HTR-8/SVneo (cell line): ENCODE measurements around the gene GP2.
"Not testable (repeated sequence)": the region's sequence is repeated elsewhere in the genome, so short reads cannot be mapped to it uniquely, and the experiment has no call there.

Experiments used
- DNase-seq: peaks from one replicate; pipeline ENCODE4 v3.0.0; 2011; ENCODE audit warnings: low spot score, mixed read lengths; ENCODE audit not compliant: insufficient read length
- FAIRE-seq: peaks from 2 replicates; lab custom pipeline; 2011; peaks lifted over from hg19 to GRCh38; lab: Jason Lieb, UNC

The GP2 gene

DNA sequence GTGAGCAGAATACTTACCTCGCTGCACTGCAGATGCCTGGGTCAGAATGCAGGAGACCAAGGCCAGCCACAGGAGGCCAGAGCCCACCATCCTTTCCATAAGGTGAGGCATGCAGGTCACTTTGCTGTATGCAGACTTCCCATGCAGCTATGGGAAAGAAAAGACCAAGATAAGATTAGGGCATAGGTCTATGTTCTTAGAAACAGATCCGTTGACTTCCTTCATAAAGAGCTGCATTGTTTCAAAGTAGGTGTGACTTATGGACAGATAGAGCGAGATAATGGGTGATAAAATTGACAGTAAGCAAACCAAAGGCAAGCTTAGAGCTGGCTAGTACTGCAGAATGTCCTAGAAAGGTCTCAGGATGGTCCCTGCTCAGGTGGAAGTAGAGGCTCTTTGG, 992 bp downstream of the GP2 start:
- FAIRE-seq (no peak), DNase-seq (no peak)

DNA sequence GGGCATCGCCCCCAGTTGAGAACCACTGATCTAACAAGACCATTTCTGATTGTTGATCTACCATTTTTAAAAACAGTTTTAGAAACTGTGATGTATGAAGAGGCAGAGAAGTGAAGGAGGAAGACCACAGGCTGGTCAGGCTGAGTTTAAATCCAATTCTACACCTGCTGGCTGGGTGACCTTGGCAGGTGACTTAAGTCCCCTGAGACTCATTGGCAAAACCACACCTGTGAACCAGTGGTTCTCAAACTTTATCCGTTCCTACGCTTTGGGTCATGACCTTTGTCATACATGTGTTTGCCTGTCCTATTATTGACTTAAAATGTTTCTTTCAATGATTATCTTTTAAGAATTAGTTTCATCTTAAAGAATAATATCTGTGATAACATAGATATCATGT, 2.3 kb downstream of the GP2 start:
- DNase-seq (no peak), FAIRE-seq (no peak)

DNA sequence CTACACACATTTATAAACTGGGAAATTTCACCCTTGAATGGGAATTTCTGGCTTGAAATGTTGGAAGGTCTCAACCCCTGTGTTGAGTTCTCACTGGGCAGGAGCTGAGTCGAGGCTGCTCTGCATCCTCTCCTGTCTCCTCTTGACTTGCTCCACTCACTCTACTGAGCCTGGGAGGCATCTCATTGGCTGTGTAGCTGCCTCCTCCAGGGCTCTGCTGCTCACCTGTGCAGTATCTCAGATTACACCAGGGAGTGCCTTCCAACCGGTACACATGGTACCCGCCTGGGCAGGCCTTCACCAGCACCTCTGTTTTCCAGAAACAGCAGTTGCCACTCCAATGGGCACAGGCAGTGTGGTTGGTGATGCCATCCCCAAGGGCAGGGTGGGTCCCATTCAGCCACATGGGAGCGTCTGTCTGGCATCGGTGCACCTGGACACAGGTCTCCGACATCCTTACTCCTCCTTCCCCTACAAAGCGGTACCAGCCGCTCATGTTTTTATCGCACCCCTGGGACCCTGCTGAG, 3.7 kb downstream of the GP2 start:
- DNase-seq (no peak), FAIRE-seq (no peak)

DNA sequence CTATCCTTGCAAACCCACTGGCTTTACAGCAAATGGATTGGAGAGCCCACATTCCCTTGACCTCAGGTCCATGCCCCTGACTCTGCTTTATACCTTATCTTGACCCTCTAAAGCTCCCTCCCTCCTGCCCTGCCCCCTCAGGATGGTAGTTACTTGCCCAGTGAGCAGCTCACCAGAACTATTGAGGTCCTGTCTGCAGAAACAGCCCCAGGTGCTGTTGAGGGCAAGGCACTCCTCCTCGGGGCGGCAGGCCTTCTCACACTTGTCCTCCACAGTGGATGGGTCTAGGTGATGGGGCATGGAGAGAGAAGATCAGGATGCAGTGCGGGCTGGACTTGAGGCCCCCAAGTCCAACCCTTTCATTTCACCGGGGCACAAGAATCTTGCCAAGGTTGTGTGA, 4.6 kb downstream of the GP2 start:
- DNase-seq, result no peak
- FAIRE-seq, result no peak

DNA sequence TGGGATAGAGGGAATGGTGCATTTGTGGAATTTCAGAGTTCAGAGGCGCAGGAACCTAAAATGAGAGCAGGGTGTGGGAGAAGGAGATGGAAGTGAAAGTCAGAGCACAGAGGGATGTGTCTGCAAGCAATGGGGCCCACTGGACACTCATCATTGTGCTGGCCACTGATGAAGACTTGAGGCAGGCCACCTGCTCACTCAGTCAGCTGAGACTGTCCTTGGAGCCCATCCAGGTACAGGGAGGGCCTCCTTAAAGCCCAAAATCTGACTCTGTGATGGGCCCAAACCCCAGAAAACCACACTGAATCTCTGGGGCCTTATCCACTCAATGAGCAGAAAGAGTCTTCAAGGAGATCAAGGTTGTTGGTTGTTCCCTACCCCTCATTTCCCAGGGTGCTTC, 5.6 kb downstream of the GP2 start:
- DNase-seq, result no peak
- no peak for FAIRE-seq

DNA sequence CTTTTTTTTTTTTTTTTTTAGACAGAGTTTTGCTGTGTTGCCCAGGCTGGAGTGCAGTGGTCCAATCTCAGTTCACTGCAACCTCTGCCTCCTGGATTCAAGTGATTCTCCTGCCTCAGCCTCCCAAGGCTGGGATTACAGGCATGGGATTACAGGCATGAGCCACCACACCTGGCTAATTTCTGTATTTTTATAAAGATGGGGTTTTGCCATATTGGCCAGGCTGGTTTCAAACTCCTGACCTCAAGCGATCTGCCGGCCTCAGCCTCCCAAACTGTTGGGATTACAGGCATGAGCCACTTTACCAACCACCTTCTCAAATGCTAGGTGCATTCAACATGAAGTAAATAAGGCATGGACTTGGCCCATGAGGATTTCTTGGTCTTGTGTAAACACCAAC, 6.3 kb downstream of the GP2 start:
- FAIRE-seq, DNase-seq: not testable (repeated sequence)

DNA sequence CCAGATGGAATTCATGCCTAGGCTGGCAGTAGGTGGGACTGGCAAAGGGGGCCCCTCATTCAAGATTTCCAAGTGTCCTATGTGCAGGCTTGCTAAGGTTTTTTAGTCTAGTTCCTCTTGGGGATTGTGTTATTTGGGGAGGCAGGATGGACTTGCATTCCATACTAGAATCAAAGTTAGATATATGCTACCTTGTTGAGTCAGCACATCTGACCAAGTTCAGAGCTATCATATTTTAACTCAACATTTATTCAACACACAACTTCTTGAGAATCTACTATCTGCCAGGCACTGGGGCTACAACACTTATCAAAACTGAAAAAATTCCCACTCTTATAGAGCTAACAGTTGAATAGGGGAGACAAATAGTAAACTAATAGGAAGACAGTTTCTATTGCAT, 6.7 kb downstream of the GP2 start:
- DNase-seq, result no peak
- FAIRE-seq, result no peak

DNA sequence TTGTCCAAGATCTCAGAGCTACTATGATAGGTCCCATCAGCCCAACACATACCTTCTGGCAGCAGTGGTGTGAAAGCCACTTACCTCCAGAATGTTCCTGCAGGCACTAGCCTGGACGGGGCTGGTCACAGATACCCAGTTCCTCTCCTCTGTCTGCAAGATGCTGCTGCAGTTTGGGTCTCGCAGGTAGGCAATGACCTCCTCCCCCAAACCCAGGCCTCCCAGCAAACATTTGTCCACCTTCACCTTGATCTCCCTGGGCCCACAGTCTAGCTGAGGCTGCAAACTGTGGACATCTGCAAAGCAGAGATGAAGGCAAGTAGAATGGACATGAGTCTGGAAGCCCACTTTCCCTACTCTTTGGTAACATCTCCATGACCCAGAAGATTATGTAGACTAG, 7.1 kb downstream of the GP2 start:
- FAIRE-seq, result no peak

DNA sequence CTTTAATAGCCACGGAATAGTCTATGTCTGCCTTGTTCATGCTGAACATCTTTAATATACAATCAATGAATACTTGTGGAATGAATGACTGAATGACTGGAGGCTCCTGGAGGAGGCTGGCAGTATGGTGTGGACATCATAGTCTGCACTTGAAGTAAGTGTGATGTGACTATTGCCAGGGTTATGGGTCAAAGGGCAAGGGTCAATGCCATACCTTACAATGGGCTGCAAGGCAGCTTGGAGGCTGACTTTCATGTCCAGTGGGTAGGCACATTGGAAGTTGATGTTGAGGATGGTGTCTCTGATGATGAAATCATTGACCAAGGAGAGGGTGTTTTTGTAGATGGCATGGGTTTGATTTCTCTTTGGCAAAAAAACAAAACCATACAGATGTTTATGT, 7.9 kb downstream of the GP2 start:
- DNase-seq (no peak), FAIRE-seq (no peak)

More for the DNA sequence above, 7.1 kb downstream of the GP2 start:
- no peak for DNase-seq

DNA sequence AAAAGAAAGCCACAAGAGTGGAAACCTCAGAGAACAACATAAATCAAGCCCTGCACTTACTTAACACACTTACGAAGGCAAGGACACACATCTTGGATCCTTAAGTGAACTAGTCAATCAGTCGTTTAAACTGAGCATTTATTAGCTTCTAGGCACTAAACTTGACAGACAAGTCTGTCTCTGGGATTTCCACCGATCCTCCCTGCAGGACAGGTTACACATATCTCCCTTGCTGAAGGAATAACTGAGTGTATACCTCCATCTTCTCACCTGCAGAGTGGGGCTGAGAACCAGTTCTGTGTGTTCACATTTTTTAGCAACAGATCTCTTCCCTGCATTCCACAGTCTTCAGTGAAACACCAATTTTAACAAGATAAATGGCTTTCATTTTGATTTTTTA, 8.9 kb downstream of the GP2 start:
- DNase-seq (no peak), FAIRE-seq (no peak)

DNA sequence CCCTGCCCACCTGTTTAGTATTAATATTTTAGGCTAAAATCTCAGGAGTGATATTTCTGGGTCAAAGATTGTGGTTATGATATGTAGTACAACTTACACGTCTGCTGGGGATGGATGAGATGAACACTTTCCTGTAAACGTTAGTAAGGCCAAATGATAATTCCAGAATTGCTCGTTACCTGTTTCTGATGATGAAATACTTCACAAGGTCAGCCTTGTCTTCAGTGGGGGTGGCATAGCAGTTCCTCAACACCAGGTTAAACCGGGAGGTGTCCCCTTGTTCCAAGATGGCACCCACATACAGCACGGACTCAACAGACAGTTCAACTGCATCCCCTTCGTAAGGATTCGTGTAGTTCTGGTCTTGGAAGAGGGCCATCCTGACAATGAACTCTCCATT, 9.3 kb downstream of the GP2 start:
- FAIRE-seq (no peak), DNase-seq (no peak)

DNA sequence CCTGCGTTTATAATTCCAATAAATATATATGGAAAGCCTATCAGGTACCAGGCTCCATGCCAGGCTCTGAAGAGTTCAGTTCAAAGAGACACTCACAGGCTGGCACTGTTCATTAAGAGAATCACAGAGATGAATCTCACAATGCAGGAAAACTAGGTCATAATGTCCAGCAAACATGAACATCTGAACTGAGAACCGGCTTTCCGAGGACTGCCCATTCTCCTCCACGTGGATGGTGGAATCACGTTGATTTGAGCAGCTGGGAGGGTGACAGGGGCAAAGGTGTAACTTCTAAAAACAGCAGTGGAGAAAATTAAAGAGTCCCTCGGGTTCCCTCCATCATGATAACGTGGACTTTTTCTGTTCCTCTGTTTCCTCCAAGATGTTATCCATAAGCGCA, 10.2 kb downstream of the GP2 start:
- DNase-seq (no peak), FAIRE-seq (no peak)

DNA sequence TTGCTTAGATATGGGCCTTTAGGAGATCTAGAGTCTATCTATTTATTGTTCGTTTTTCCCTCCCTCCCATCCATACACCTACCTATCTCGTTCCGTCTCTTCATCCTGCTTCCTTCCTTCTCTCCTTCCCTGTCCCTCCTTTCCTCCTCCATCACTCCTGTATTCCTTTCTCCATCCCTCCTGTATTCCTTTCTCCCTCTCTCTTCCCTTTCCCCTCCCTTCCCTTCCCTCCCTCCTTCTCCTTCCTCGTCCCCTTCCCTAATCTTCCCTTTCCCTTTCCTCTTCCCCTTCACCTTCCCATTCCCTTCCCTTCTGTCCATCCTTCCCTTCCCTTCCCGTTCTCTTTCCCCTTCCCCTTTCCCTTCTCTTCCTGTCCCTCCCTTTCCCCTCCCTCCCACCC, 10.6 kb downstream of the GP2 start:
- FAIRE-seq (no peak), DNase-seq (no peak)

DNA sequence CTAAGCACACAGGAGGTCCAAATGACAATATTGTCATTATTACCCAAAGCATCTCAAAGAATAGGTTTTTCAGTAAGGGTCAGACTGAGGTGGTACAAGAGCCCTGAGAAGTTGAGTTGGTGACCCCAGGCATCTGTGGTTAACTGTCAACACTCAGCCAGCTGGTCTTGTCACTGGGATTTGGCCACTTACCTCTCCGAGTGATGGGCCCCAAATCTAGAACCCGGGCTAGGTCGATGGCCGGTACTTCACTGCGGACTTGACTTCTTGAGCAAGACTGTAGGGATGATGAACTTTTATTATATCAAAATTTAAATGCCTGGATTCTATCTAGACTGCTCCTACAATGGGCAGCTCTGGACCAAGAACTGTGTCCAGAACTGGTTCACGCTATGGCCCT, 11.5 kb downstream of the GP2 start:
- DNase-seq (no peak), FAIRE-seq (no peak)

DNA sequence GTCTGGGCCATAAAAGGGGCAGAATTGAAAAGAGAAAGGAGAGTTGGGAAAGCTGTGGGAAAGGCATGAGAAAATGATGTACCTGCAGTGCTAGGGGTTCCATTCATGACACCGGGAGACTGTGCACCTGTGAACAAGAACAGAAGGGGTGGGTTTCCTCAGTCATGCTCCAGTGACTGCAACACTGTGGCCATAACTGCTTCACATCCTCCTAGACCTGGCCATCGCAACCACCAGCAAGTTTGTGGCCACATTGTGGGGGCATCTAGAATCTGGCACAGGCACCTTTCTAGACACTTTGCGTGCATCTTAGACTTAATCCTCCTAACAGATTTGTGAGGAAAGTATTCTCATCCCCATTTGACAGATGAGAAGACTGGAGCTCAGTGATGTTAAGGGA, 12.7 kb downstream of the GP2 start:
- FAIRE-seq (no peak), DNase-seq (no peak)

DNA sequence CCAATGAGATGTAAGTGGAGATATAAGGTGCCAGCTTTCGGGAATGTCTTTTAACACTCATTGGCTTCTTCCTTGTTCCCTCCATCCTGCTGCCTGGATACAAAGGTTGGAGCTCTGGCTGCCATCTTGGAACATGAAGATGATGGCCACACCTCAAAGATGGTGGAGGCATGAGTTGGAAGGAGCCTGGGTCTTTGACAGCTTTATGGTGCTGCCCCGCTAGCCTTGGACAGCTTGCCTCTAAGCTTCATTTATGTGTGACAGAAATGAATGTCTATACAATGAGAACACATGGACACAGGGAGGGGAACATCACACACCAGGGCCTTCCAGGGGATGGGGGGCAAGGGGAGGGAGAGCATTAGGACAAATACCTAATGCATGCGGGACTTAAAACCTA, 13.6 kb downstream of the GP2 start:
- FAIRE-seq (no peak), DNase-seq (no peak)

DNA sequence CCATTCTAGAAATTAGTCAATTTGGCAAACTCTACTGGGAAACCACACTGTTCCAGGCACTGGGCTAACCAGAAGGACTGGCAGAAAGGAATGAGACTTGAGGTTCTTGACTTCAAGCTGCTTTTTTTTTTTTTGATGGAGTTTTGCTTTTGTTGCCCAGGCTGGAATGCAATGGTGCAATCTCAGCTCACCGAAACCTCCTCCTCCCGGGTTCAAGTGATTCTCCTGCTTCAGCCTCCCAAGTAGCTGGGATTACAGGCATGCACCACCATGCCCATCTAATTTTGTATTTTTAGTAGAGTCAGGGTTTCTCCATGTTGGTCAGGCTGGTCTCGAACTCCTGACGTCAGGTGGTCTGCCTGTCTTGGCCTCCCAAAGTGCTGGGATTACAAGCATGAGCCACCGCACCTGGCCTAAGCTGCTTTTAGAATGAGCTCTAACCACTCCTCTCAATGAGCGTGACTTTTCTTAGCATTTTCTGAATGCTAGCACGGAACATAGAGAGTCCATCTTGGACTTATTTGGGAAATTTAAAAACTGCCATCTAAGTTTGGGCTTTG, 14.7 kb downstream of the GP2 start:
- FAIRE-seq, DNase-seq: not testable (repeated sequence)

DNA sequence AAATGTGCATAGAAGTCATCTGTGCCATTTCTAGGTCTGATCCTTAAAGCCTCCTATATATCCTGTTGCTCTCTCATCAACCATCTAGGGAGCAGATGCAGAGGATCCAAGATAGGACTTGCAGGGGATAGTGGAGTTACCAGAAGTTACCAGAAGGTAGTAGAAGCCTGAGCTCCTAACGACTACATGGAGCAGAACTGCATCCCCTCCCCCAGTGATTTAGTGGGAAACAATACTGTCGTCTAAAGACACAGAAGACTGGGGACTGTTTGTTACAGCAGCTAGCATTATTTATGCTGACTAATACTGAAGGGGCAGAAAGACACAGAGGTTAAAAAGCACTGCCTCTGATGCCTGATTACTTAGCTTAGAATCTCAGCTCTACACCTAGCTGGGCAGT, 15.8 kb downstream of the GP2 start:
- no peak for FAIRE-seq
- DNase-seq, result no peak

DNA sequence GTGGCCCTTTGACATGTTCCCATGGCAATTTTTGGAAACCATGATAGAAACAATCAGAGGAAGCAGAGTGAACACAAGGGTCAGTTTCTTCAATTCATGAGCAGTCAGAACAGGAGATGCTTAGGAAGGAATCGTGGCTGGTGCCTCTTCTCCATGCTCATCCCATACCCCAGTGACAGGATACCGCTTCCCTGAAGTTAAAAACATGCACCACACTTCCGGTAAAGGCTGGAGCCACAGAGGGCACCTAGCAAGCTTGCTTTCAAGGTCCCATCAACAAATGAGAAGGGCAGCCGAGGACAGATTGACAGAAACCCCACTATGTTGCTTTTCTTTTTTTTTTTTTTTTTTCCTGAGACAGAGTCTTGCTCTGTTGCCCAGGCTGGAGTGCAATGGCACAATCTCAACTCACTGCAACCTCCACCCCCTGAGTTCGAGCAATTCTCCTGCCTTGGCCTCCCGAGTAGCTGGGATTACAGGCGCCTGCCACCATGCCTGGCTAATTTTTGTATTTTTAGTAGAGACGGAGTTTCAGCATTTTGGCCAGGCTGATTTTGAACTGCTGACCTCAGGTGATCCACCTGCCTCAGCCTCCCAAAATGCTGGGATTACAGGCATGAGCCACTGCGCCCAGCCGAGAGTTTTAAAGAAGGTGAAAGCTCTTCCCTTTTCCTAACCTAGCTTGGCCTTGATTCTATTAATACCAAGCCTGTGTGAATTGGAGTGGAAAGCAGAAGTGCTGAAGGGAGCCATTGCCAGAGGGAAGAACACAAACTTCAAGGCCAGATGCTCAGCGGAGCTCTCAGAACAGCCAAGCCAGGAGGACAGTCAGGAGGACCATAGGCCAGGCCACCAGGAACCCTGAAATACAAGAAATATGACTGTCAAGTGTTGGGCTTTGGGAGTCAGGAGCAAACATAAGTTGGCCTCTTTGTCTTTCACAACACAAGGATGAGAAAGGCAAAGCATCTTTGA, 16.6 kb downstream of the GP2 start:
- FAIRE-seq (no peak), DNase-seq (no peak)

DNA sequence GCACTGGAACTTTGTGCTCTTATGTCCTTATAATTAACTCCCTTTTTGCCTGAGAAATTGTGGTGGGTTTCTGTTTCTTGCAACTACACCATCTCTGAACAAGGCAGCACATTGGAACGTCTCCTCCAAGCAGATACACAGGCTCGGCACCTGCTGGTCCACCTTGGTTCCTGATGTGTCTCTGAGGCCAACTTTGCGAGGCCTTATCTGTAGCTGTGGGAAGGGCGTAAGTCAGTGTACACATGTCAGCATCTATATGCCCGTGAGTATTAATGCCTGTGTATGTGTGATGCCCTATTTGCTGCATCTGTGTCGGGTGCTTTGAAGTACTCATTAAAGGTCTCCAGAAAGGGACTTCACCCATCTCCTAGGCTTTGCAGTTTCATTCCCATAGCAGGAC, 17.5 kb downstream of the GP2 start:
- DNase-seq (no peak), FAIRE-seq (no peak)

DNA sequence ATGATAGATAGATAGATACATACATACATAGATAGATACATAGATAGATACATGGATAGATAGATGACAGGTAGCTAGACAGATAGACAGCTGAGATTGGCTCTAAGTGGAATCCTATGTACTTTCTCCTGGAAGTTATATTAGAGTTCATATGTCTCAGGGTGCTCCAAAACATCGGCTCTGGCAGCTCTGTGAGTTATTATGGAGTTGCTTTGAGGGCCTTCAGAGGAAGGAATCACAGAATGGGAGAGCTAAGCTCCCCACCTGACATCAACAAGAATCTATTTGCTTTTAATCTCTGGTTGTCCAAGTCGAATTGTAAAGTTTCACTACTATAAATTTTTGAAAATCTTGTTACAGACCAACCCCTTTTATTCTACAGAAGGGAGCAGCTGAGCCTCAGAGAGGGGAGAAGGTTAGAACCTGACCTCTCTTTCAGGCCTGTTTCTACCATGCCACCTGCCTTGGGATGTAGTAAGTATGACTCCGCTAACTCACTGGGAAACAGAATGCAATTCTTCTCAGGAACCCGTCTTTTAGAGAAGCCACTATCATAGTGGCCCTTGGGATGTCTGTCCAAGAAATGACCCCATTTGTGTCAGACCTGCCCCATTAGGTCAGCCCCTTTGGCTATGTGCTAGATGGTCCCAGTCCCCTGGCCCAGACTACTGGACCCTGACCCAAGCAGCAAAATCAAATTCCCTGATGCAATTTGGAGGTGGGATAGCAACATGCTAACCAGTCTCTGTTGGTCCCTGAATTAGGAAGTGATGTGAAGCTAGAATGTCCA, 18.3 kb downstream of the GP2 start:
- FAIRE-seq (no peak), DNase-seq (no peak)
